H1 (cell line): ENCODE measurements around the gene NEGR1. TPM values are rescaled to one million over a fixed set of nuclear protein-coding genes. Genes with fewer than 3 reads are reported as not detected.

Experiments
- CBX8 ChIP-seq: fragments of 300-800, 300-1000 bp; sonication (generic); IDR thresholded peaks from 2 replicates; pipeline ENCODE4 v1.7.1; 2016; ENCODE audit warnings: low read depth, low read length, borderline replicate concordance
- CEBPB ChIP-seq: IDR thresholded peaks from 2 replicates; pipeline ENCODE4 v1.6.1; 2012; ENCODE audit warnings: low read depth, low read length
- CTBP2 ChIP-seq: IDR thresholded peaks from 2 replicates; pipeline ENCODE4 v1.7.0; 2011; ENCODE audit warnings: borderline replicate concordance, mild to moderate bottlenecking, moderate library complexity, mixed read lengths, low read length; ENCODE audit not compliant: insufficient read depth, insufficient read length
- NANOG ChIP-seq: IDR thresholded peaks from 2 replicates; pipeline ENCODE4 v1.6.1; 2011; ENCODE audit warnings: low read length, low read depth, mild to moderate bottlenecking, inconsistent platforms; ENCODE audit not compliant: insufficient read depth, poor library complexity, severe bottlenecking
- POLR2AphosphoS5 ChIP-seq: IDR thresholded peaks from 2 replicates; pipeline ENCODE4 v1.6.1; 2011; ENCODE audit warnings: low read depth, low read length
- SP4 ChIP-seq: IDR thresholded peaks from 2 replicates; pipeline ENCODE4 v1.6.1; 2012; ENCODE audit warnings: low read length, inconsistent platforms
- TAF7 ChIP-seq: optimal IDR thresholded peaks from 2 replicates; pipeline ENCODE3; 2011; ENCODE audit warnings: low read depth, mild to moderate bottlenecking, inconsistent platforms, low read length, moderate library complexity, borderline replicate concordance
- polyA plus RNA-seq, 7 experiments: library from polyadenylated mRNA; depleted of rRNA in 3 of 7; stranded (reverse) in 5 of 7; unstranded in 2 of 7; fragments of >200 nt in 5 of 7; fragments of 200-250 nt in 2 of 7; gene quantifications; 1 replicate in 5 of 7; 2 replicates in 1 of 7; 4 replicates in 1 of 7; pipeline versions ENCODE4 v1.2.1 to v1.2.3, GENCODE V29; 2011 to 2013; ENCODE audit warnings: missing spikeins in 2 of 7, mixed read lengths in 2 of 7
- total RNA-seq: library from RNA; stranded (reverse); fragmentation: NEBNext Ultra II Directional; extraction: Animal tissue kit (Norgen Biotek cat#: 25700); gene quantifications from 2 replicates; pipeline ENCODE4 v1.2.1, GENCODE V29; 2021
- TF ChIP-seq, protein P1 (sequence below): IDR thresholded peaks from 2 replicates; pipeline ENCODE4 v1.6.1; 2012; ENCODE audit warnings: inconsistent platforms

Gene NEGR1
- total and polyA plus RNA-seq, 2 of the 8 experiments (the other 6 are each of a cell fraction or from before 2014, with no cell fraction given) = 0.71 to 1.3 TPM

GRCh38 chr1:71834601-71835441, 447.5 kb downstream of the NEGR1 start (continued):
- TF ChIP-seq, protein P1, sequence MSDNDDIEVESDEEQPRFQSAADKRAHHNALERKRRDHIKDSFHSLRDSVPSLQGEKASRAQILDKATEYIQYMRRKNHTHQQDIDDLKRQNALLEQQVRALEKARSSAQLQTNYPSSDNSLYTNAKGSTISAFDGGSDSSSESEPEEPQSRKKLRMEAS = no peak
- TF ChIP-seq NANOG (no peak), CTBP2 (no peak), TAF7 (no peak), CEBPB (no peak), POLR2AphosphoS5 (no peak), CBX8 (no peak), SP4 (no peak)
